PC-3 (cell line): ENCODE data around the gene MKRN1. TPM values are rescaled to one million over a fixed set of nuclear protein-coding genes. Genes with fewer than 3 reads are reported as not detected.

Experiments
- total RNA-seq: library from RNA; depleted of rRNA; stranded (reverse); fragments of >200 nt; gene quantifications from 2 replicates; pipeline ENCODE4 v1.2.3, GENCODE V29; 2014; rRNA removed

MKRN1 gene
- total RNA-seq, 1 experiment from 2014 or later, result 78.5 TPM

Other genes starting within 250 kb of the MKRN1 start
- 21.8 and 22.1 TPM in 2 replicates for gene SLC37A3, start 81.0 kb downstream of the MKRN1 start, total RNA-seq
- gene RAB19, start 75.4 kb downstream of the MKRN1 start, total RNA-seq, result 0.52 and 1.3 TPM in 2 replicates
- gene DENND2A, start 161.3 kb upstream of the MKRN1 start, total RNA-seq, result 8.9 and 10.6 TPM in 2 replicates
- 29.4 and 39.3 TPM in 2 replicates for gene ADCK2, start 193.4 kb upstream of the MKRN1 start, total RNA-seq
- gene NDUFB2, start 217.2 kb upstream of the MKRN1 start, total RNA-seq, result 296 and 325 TPM in 2 replicates